Upper lobe of left lung (tissue), 4 donors: ENCODE measurements around the gene VCY1B.

ENCODE experiments used
- POLR2A ChIP-seq, 4 donors: fragments of 450-650 bp; IDR thresholded peaks; one replicate each; pipeline ENCODE4 v1.5.1; 2016 to 2017; ENCODE audit warnings: antibody characterized with exemption in 4 of 4, mild to moderate bottlenecking in 2 of 4
- POLR2AphosphoS5 ChIP-seq, 2 donors: sonication (generic); formaldehyde crosslinking; IDR thresholded peaks; one replicate each; pipeline ENCODE4 v1.5.1; 2017; ENCODE audit warnings: antibody characterized with exemption in 2 of 2
- TF ChIP-seq, protein P1 (sequence below), 6 experiments: fragments of 450-650 bp in 4 of 6; fragments of 200-600 bp in 2 of 6; sonication (generic) in 2 of 6; IDR thresholded peaks; one replicate each; pipeline ENCODE4 v1.5.1; 2016 to 2019; ENCODE audit warnings: antibody characterized with exemption in 6 of 6

DNA sequence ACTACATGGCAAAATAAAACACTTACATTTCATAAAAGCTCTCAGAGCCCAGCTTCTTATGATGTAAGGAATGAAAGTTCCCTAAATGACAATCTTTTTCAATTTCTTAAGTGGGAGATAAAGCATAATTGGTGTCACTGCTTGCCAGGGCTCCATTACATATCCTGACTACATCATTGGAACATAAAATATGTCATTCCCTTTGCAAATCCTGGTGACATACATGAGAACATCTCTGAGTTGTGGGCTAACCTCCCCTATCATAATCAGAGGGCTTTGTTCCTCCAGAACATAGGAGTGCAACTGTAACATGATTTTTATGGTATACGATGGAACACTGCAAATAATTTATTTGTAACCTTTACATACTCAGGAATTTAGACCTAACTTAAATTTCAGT is 29.9 kb downstream of the VCY1B start:
- TF ChIP-seq, protein P1, sequence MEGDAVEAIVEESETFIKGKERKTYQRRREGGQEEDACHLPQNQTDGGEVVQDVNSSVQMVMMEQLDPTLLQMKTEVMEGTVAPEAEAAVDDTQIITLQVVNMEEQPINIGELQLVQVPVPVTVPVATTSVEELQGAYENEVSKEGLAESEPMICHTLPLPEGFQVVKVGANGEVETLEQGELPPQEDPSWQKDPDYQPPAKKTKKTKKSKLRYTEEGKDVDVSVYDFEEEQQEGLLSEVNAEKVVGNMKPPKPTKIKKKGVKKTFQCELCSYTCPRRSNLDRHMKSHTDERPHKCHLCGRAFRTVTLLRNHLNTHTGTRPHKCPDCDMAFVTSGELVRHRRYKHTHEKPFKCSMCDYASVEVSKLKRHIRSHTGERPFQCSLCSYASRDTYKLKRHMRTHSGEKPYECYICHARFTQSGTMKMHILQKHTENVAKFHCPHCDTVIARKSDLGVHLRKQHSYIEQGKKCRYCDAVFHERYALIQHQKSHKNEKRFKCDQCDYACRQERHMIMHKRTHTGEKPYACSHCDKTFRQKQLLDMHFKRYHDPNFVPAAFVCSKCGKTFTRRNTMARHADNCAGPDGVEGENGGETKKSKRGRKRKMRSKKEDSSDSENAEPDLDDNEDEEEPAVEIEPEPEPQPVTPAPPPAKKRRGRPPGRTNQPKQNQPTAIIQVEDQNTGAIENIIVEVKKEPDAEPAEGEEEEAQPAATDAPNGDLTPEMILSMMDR (IDR thresholded peaks at IDR 0.05) = no peak
- TF ChIP-seq POLR2A (IDR thresholded peaks at IDR 0.05) = no peak
- no peak for TF ChIP-seq POLR2AphosphoS5 (IDR thresholded peaks at IDR 0.05)
